DLD1 (cell line): ENCODE results near the gene RAF1.

ENCODE experiments used
- in situ Hi-C: cut with HindIII; loops from 2 replicates; pipeline ENCODE4 v1.10.0; 2017; ENCODE audit warnings: low sequenced_read_pairs

Gene RAF1

GRCh38 chr3:12593473-12593872 lies 70.4 kb downstream of the RAF1 start:
- in situ Hi-C loops, result no loop called here

GRCh38 chr3:12591997-12592715 lies 71.8 kb downstream of the RAF1 start:
- in situ Hi-C loops, result no loop called here

- in situ Hi-C loops, result no loop called here
These were observed 72.5 kb downstream of the RAF1 start for GRCh38 chr3:12591456-12591855.

GRCh38 chr3:12590096-12590495 lies 73.8 kb downstream of the RAF1 start:
- in situ Hi-C loops, result no loop called here

GRCh38 chr3:12588039-12589009 lies 75.6 kb downstream of the RAF1 start:
- in situ Hi-C loops, result no loop called here

GRCh38 chr3:12586403-12586802 lies 77.5 kb downstream of the RAF1 start:
- in situ Hi-C loops, result no loop called here

GRCh38 chr3:12585970-12586369 lies 77.9 kb downstream of the RAF1 start:
- in situ Hi-C loops, result no loop called here

- in situ Hi-C loops, result no loop called here
These were observed 78.7 kb downstream of the RAF1 start for GRCh38 chr3:12585181-12585580.

GRCh38 chr3:12584083-12584482 lies 79.8 kb downstream of the RAF1 start:
- in situ Hi-C loops, result no loop called here

- in situ Hi-C loops, result no loop called here
These were observed 80.6 kb downstream of the RAF1 start for GRCh38 chr3:12583280-12583679.

- in situ Hi-C loops, result no loop called here
These were observed 81.2 kb downstream of the RAF1 start for GRCh38 chr3:12582730-12583129.

GRCh38 chr3:12579905-12580304 lies 84.0 kb downstream of the RAF1 start:
- in situ Hi-C loops, result no loop called here

- in situ Hi-C loops, result no loop called here
These were observed 84.5 kb downstream of the RAF1 start for GRCh38 chr3:12579456-12579855.

GRCh38 chr3:12578742-12579141 lies 85.2 kb downstream of the RAF1 start:
- in situ Hi-C loops, result no loop called here

GRCh38 chr3:12577379-12577778 lies 86.5 kb downstream of the RAF1 start:
- in situ Hi-C loops, result no loop called here

- in situ Hi-C loops, result no loop called here
These were observed 89.3 kb downstream of the RAF1 start for GRCh38 chr3:12574661-12575060.

- in situ Hi-C loops, result no loop called here
These were observed 89.8 kb downstream of the RAF1 start for GRCh38 chr3:12574131-12574530.

- in situ Hi-C loops, result no loop called here
These were observed 91.9 kb downstream of the RAF1 start for GRCh38 chr3:12571986-12572385.

- in situ Hi-C loops, result no loop called here
These were observed 94.1 kb downstream of the RAF1 start for GRCh38 chr3:12569836-12570235.

GRCh38 chr3:12568747-12569146 lies 95.2 kb downstream of the RAF1 start:
- in situ Hi-C loops, result no loop called here

GRCh38 chr3:12566976-12567375 lies 96.9 kb downstream of the RAF1 start:
- in situ Hi-C loops, result no loop called here

- in situ Hi-C loops, result no loop called here
These were observed 101.5 kb downstream of the RAF1 start for GRCh38 chr3:12562451-12562850.
